Measurements from ENCODE around the gene ATP2C2. TPM values are rescaled to one million over a fixed set of nuclear protein-coding genes. Genes with fewer than 3 reads are reported as not detected.

ATP2C2 gene
- total and polyA plus RNA-seq, 9 of the 15 experiments (the other 6 are each of a cell fraction or from before 2014, with no cell fraction given), result 0.75 TPM; not detected in 8

- no peak for FAIRE-seq
Observed at GRCh38 chr16:84322749-84323148, 45.6 kb upstream of the ATP2C2 start.

GRCh38 chr16:84323606-84324005, 44.7 kb upstream of the ATP2C2 start:
- DNase-seq (ENCODE audit: extremely low read depth in 1 of 4, low spot score in 3 of 4) (no peak), ATAC-seq (no peak), FAIRE-seq (no peak)
- in situ Hi-C loops (cut with MboI), result no loop called here
- Histone ChIP-seq H3K4me3 (no peak overlapping the region), H3K9me1 (ENCODE audit: control insufficient read depth, insufficient read depth, low read length) (no peaks in the 10 kb centered on the region), H3K36me3 (ENCODE audit: control insufficient read depth, insufficient read depth, low read length) (no peaks in the 10 kb centered on the region), H3K79me2 (ENCODE audit: control insufficient read depth, insufficient read depth, low read length) (no peaks in the 10 kb centered on the region), H2AFZ (ENCODE audit: low read depth, low read length) (no peak overlapping the region), H3K4me2 (ENCODE audit: insufficient read depth, low read length) (no peak overlapping the region), H3K4me1 (replicated peaks in 1 of 2; ENCODE audit: control insufficient read depth in 2 of 2, insufficient read depth in 2 of 2, low read length in 2 of 2) (no peaks in the 10 kb centered on the region), H3K9me3 (replicated peaks; ENCODE audit: control insufficient read depth, insufficient read depth, low read depth, low read length) (no peaks in the 10 kb centered on the region), H3K27me3 (ENCODE audit: control insufficient read depth in 2 of 2, insufficient read depth in 2 of 2, low read length in 2 of 2) (peaks cover 40 to 52% of the 10 kb centered on the region in 2 experiments), H4K20me1 (replicated peaks; ENCODE audit: control insufficient read depth, insufficient read depth, low read length) (no peaks in the 10 kb centered on the region), H3K9ac (ENCODE audit: insufficient read depth in 1 of 2, low read depth in 2 of 2, low read length in 2 of 2) (no peak overlapping the region), H3K27ac (ENCODE audit: extremely low read depth, low read depth, low read length) (no peak overlapping the region)
- no TSS peak for BruUV-seq (replicated peaks)
- WGBS (ENCODE audit: insufficient coverage, low coverage, missing lambda C conversion rate), result 0% methylated on average over 6 of the region's 7 CpGs
- ChIA-PET CTCF (ENCODE audit: low intra/inter-chr PET ratio) (no interaction called here), POLR2A (no interaction called here)
- no peak for TF ChIP-seq ZNF239 (CRISPR knock-in tag; IDR thresholded peaks at IDR 0.05)
- no peak for TF ChIP-seq DEAF1 (CRISPR knock-in tag; IDR thresholded peaks at IDR 0.05)
- TF ChIP-seq ZBTB11 (CRISPR knock-in tag; IDR thresholded peaks at IDR 0.05), result no peak
- no peak for TF ChIP-seq MCM7 (IDR thresholded peaks at IDR 0.05)
- no peak for TF ChIP-seq ZNF354B (CRISPR knock-in tag; IDR thresholded peaks at IDR 0.05)
- TF ChIP-seq CAMTA2 (CRISPR knock-in tag; conservative IDR thresholded peaks at IDR 0.05), result no peak
- no peak for TF ChIP-seq DPF2 (IDR thresholded peaks at IDR 0.05)
- intact Hi-C loops (cut with micrococcal nuclease), result no loop called here

More at GRCh38 chr16:84322749-84323148, 45.6 kb upstream of the ATP2C2 start:
- Histone ChIP-seq H3K9ac (ENCODE audit: insufficient read depth in 1 of 2, low read depth in 2 of 2, low read length in 2 of 2) (no peak overlapping the region), H2AFZ (ENCODE audit: low read depth, low read length) (no peak overlapping the region), H3K9me1 (ENCODE audit: control insufficient read depth, insufficient read depth, low read length) (no peaks in the 10 kb centered on the region), H3K4me2 (ENCODE audit: insufficient read depth, low read length) (no peak overlapping the region), H3K4me3 (no peak overlapping the region), H3K4me1 (replicated peaks in 1 of 2; ENCODE audit: control insufficient read depth in 2 of 2, insufficient read depth in 2 of 2, low read length in 2 of 2) (no peaks in the 10 kb centered on the region), H4K20me1 (replicated peaks; ENCODE audit: control insufficient read depth, insufficient read depth, low read length) (no peaks in the 10 kb centered on the region), H3K79me2 (ENCODE audit: control insufficient read depth, insufficient read depth, low read length) (no peaks in the 10 kb centered on the region), H3K27me3 (ENCODE audit: control insufficient read depth in 2 of 2, insufficient read depth in 2 of 2, low read length in 2 of 2) (peaks cover 40 to 51% of the 10 kb centered on the region in 2 experiments), H3K27ac (ENCODE audit: extremely low read depth, low read depth, low read length) (no peak overlapping the region), H3K9me3 (replicated peaks; ENCODE audit: control insufficient read depth, insufficient read depth, low read depth, low read length) (peaks cover 2% of the 10 kb centered on the region; the same call in 1 of the 2 replicates), H3K36me3 (ENCODE audit: control insufficient read depth, insufficient read depth, low read length) (no peaks in the 10 kb centered on the region)
- ChIA-PET CTCF (ENCODE audit: low intra/inter-chr PET ratio) (no interaction called here), POLR2A (no interaction called here)
- no peak for ATAC-seq
- intact Hi-C loops (cut with micrococcal nuclease) (no loop called here), in situ Hi-C loops (cut with MboI) (no loop called here)
- TF ChIP-seq C11orf30 (IDR thresholded peaks at IDR 0.05; ENCODE audit: low read depth) (peak; percentile 58; the same call in 1 of the 2 replicates), ZNF316 (IDR thresholded peaks at IDR 0.05) (peak; percentile 65), ETV6 (IDR thresholded peaks at IDR 0.05; ENCODE audit: borderline replicate concordance in 1 of 2, low read depth in 2 of 2, low read length in 1 of 2) (no peak), ETV6 (CRISPR knock-in tag; IDR thresholded peaks at IDR 0.05; ENCODE audit: borderline replicate concordance) (no peak), MAFF (IDR thresholded peaks at IDR 0.05; ENCODE audit: low read length) (peak; percentile 8; the same call in 1 of the 2 replicates)
- BruUV-seq (replicated peaks), result no TSS peak
- 0% methylated on average over 4 of the region's 4 CpGs for WGBS (ENCODE audit: insufficient coverage, low coverage, missing lambda C conversion rate)
- no peak for DNase-seq (ENCODE audit: extremely low read depth in 1 of 4, low spot score in 3 of 4)

Data from K562 (cell line).